ENCODE measurements around the gene ISOC1. TPM values are rescaled to one million over a fixed set of nuclear protein-coding genes. Genes with fewer than 3 reads are reported as not detected.

ISOC1 gene
- total RNA-seq, 1 donor from 2014 or later, result 26.6 TPM

DNA sequence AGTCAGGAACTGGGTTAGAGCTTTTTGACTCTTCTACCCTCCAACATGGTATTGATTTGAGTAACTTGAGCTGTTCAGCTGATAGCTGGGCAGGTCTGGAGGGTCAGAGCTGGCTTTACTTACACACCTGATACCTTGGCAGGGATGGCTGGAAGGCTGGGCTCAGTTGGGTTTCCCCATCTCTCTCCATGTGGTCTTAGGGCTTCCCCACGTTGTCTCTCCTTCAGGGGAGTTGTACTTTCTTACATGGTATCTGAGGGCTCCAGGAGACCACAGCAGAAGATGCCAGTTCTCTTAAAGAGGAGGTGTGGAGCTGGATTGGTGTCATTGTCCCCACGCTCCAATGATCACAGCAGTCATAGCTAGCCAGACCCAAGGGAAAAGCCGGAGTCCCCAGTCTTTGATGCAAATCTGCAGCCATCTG, 25.6 kb downstream of the ISOC1 start:
- no peak overlapping the region for H3K4me3 Mint-ChIP-seq (ENCODE audit: low read depth)
- intact Hi-C loops (cut with micrococcal nuclease), result no loop called here
- DNase-seq (ENCODE audit: low spot score), result no peak

DNA sequence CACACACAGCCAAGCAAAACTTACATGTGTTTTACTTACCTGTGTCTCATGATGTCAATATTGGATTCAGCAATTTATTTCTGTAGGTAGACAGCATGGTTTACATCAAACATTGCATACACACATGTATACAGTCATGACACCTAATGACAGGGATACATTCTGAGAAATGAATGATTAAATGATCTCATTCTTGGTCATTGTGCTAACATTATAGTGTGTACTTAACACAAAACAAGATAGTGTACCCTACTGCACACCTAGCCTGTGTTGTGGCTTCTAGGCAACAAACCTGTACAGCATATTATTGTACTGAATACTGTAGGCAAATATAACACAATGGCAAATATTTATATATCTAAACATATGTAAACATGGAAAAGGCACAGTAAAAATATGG, 28.0 kb downstream of the ISOC1 start:
- H3K4me1 Mint-ChIP-seq (ENCODE audit: low read depth), result peaks cover 13% of the 10 kb centered on the region
- no peak overlapping the region for H3K27ac Mint-ChIP-seq

More for the DNA sequence above, 25.6 kb downstream of the ISOC1 start:
- no peak overlapping the region for H3K27ac Mint-ChIP-seq
- H3K27me3 Mint-ChIP-seq (ENCODE audit: low read depth), result no peaks in the 10 kb centered on the region
- H3K36me3 Mint-ChIP-seq (ENCODE audit: low read depth), result no peaks in the 10 kb centered on the region
- peaks cover under 1% of the 10 kb centered on the region for H3K4me1 Mint-ChIP-seq (ENCODE audit: low read depth)
- no peaks in the 10 kb centered on the region for H3K9me3 Mint-ChIP-seq

DNA sequence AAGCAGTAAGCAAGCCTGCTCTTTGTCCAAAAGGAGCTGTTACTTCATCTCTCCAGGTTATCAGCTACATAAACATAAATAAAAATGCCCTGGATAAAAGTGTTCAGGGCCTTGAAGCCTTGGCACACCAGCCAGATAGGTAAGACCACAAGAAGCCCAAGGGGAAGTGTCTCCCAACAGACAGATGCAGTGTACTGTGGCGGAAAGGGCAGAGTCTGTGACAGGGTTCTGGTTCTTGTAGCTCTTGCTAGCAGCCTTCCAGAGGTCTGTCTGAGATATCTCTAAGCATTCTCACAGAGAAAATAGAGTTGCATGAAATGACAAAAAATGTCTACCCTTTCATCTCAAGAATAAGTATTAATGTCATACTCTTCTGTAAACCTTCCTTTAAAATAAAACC, 30.1 kb downstream of the ISOC1 start:
- Mint-ChIP-seq H3K27ac (no peak overlapping the region), H3K4me3 (ENCODE audit: low read depth) (no peak overlapping the region), H3K27me3 (ENCODE audit: low read depth) (no peaks in the 10 kb centered on the region), H3K9me3 (no peaks in the 10 kb centered on the region), H3K4me1 (ENCODE audit: low read depth) (peaks cover 13% of the 10 kb centered on the region), H3K36me3 (ENCODE audit: low read depth) (no peaks in the 10 kb centered on the region)
- no peak for DNase-seq (ENCODE audit: low spot score)
- intact Hi-C loops (cut with micrococcal nuclease), result loop anchor here (5.0 kb wide), 1 partner anchor 217 kb away; no protein-coding TSS in a partner anchor

More for the DNA sequence above, 28.0 kb downstream of the ISOC1 start:
- DNase-seq (ENCODE audit: low spot score), result no peak
- H3K27me3 Mint-ChIP-seq (ENCODE audit: low read depth), result no peaks in the 10 kb centered on the region
- no peak overlapping the region for H3K4me3 Mint-ChIP-seq (ENCODE audit: low read depth)
- H3K9me3 Mint-ChIP-seq, result no peaks in the 10 kb centered on the region
- intact Hi-C loops (cut with micrococcal nuclease), result no loop called here
- no peaks in the 10 kb centered on the region for H3K36me3 Mint-ChIP-seq (ENCODE audit: low read depth)

DNA sequence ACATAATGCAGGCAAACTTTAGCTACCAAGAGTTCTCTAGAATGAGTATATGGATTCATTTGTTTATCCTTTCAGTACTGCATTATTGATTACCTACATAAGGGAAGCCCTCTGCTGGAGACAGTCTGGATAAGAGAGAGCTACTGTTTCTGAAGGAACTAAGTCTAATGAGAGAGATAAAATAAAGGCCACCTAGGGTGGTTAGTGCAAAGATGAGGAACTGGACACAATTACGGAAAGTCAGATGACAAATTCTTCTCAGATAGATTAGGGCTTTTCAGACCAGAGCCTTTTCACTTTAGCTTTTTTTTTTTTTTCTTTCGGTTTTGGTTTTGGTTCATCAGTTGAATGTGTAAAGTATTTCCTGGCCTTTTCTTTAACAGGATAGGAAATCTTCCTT, 31.3 kb downstream of the ISOC1 start:
- H3K27me3 Mint-ChIP-seq (ENCODE audit: low read depth), result no peaks in the 10 kb centered on the region
- H3K4me3 Mint-ChIP-seq (ENCODE audit: low read depth), result no peak overlapping the region
- H3K9me3 Mint-ChIP-seq, result no peaks in the 10 kb centered on the region
- no peaks in the 10 kb centered on the region for H3K36me3 Mint-ChIP-seq (ENCODE audit: low read depth)
- peaks cover 13% of the 10 kb centered on the region for H3K4me1 Mint-ChIP-seq (ENCODE audit: low read depth)
- DNase-seq (ENCODE audit: low spot score), result no peak
- intact Hi-C loops (cut with micrococcal nuclease), result loop anchor here (2.0 to 5.0 kb wide), 2 partner anchors 31 to 219 kb away; partner anchors contain the start of gene ISOC1
- peak overlapping the region; percentile 73 for H3K27ac Mint-ChIP-seq

GRCh38 chr5:129133553-129133952, 39.0 kb downstream of the ISOC1 start:
- no peak overlapping the region for H3K27ac Mint-ChIP-seq
- DNase-seq (ENCODE audit: low spot score), result no peak
- H3K27me3 Mint-ChIP-seq (ENCODE audit: low read depth), result peaks cover 2% of the 10 kb centered on the region
- no peaks in the 10 kb centered on the region for H3K4me1 Mint-ChIP-seq (ENCODE audit: low read depth)
- no peaks in the 10 kb centered on the region for H3K9me3 Mint-ChIP-seq
- no peaks in the 10 kb centered on the region for H3K36me3 Mint-ChIP-seq (ENCODE audit: low read depth)
- H3K4me3 Mint-ChIP-seq (ENCODE audit: low read depth), result no peak overlapping the region
- intact Hi-C loops (cut with micrococcal nuclease), result no loop called here

DNA sequence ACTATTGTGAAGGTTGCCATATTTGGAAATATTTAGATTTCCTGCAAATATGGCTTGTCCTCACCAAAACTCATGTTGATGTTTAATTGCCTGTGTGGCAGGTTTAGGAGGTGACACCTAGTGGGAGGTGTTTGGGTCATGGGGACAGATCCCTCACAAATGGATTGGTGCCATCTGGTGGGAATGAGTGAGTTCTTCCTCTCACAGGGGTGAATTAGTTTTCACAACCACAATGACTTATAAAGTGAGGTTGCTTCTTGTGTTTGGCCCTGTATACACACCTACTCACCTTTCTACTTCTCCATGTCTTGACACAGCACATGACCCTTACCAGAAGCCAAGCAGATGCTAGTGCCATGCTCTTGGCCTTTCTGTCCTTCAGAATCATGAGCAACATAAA, 41.1 kb downstream of the ISOC1 start:
- H3K36me3 Mint-ChIP-seq (ENCODE audit: low read depth), result no peaks in the 10 kb centered on the region
- no peak overlapping the region for H3K27ac Mint-ChIP-seq
- no peak for DNase-seq (ENCODE audit: low spot score)

GRCh38 chr5:129137637-129138036, 43.1 kb downstream of the ISOC1 start:
- Mint-ChIP-seq H3K27ac (no peak overlapping the region), H3K4me3 (ENCODE audit: low read depth) (no peak overlapping the region), H3K4me1 (ENCODE audit: low read depth) (no peaks in the 10 kb centered on the region), H3K9me3 (no peaks in the 10 kb centered on the region), H3K27me3 (ENCODE audit: low read depth) (peaks cover 3% of the 10 kb centered on the region), H3K36me3 (ENCODE audit: low read depth) (no peaks in the 10 kb centered on the region)
- intact Hi-C loops (cut with micrococcal nuclease), result no loop called here
- no peak for DNase-seq (ENCODE audit: low spot score)

More for the DNA sequence above, 41.1 kb downstream of the ISOC1 start:
- H3K4me1 Mint-ChIP-seq (ENCODE audit: low read depth), result no peaks in the 10 kb centered on the region
- H3K9me3 Mint-ChIP-seq, result no peaks in the 10 kb centered on the region
- no peak overlapping the region for H3K4me3 Mint-ChIP-seq (ENCODE audit: low read depth)
- intact Hi-C loops (cut with micrococcal nuclease), result no loop called here
- peaks cover 3% of the 10 kb centered on the region for H3K27me3 Mint-ChIP-seq (ENCODE audit: low read depth)

DNA sequence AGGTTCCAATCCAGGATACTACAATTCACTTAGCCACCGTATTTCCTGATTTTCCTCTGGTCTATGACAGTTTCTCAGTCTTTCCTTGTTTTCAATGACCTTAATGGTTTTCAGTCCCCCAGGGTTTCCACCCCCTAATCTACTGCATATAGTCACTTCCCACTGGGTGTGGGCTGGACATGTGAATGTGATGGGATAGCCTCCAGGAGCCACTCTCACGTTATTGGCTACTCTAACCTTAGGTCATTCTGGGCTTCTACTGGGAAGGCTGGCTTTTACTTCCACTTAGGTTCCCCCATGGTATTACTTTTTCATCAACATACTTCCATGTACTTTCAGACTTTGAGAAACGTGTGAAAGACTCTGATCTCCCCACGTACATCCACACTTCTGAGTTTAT, 46.5 kb downstream of the ISOC1 start:
- no peak for DNase-seq (ENCODE audit: low spot score)
- Mint-ChIP-seq H3K27me3 (ENCODE audit: low read depth) (peaks cover 1% of the 10 kb centered on the region), H3K36me3 (ENCODE audit: low read depth) (no peaks in the 10 kb centered on the region), H3K27ac (no peak overlapping the region), H3K4me1 (ENCODE audit: low read depth) (no peaks in the 10 kb centered on the region), H3K4me3 (ENCODE audit: low read depth) (no peak overlapping the region), H3K9me3 (no peaks in the 10 kb centered on the region)
- intact Hi-C loops (cut with micrococcal nuclease), result no loop called here

DNA sequence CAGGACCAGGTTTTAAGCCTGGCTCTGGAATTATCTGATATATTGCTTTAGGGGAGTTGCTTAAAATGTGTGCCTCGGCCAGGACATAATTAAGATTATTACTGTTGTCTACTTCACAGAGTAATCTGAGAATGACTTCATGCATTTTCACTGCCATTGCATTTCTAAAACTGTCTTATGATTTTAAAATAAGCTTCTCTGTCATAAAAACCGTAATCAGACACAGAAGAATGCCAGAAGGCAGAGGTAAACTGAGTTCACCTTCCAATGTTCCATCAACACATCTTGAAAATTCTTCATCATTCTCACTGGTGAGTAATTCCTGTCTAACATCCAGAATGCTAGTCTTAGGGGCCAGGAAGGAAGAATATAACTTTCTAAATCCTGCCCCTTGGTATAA, 47.1 kb downstream of the ISOC1 start:
- Mint-ChIP-seq H3K27ac (no peak overlapping the region), H3K27me3 (ENCODE audit: low read depth) (peaks cover 1% of the 10 kb centered on the region), H3K36me3 (ENCODE audit: low read depth) (no peaks in the 10 kb centered on the region), H3K9me3 (no peaks in the 10 kb centered on the region), H3K4me3 (ENCODE audit: low read depth) (no peak overlapping the region), H3K4me1 (ENCODE audit: low read depth) (no peaks in the 10 kb centered on the region)
- no peak for DNase-seq (ENCODE audit: low spot score)
- intact Hi-C loops (cut with micrococcal nuclease), result no loop called here

DNA sequence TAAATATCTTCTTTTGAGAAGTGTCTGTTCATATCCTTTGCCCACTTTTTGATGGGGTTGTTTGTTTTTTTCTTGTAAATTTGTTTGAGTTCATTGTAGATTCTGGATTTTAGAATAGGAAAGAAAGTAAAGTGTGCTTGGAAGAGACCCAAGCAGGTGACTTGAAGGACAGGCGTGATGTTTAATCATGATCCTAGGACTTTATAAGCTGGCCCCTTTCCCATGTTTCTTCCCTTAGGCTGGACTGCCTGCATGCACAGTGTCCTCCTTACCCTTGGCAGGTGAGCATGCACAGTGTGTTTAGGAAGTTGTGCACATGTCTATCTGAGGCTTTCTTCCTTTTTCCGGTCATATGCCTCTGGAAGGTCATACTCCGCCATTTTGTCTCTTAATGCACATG, 61.3 kb downstream of the ISOC1 start:
- Mint-ChIP-seq H3K27ac (no peak overlapping the region), H3K36me3 (ENCODE audit: low read depth) (no peaks in the 10 kb centered on the region), H3K9me3 (peaks cover 1% of the 10 kb centered on the region), H3K4me1 (ENCODE audit: low read depth) (no peaks in the 10 kb centered on the region), H3K27me3 (ENCODE audit: low read depth) (no peaks in the 10 kb centered on the region), H3K4me3 (ENCODE audit: low read depth) (no peak overlapping the region)
- no peak for DNase-seq (ENCODE audit: low spot score)
- intact Hi-C loops (cut with micrococcal nuclease), result no loop called here

DNA sequence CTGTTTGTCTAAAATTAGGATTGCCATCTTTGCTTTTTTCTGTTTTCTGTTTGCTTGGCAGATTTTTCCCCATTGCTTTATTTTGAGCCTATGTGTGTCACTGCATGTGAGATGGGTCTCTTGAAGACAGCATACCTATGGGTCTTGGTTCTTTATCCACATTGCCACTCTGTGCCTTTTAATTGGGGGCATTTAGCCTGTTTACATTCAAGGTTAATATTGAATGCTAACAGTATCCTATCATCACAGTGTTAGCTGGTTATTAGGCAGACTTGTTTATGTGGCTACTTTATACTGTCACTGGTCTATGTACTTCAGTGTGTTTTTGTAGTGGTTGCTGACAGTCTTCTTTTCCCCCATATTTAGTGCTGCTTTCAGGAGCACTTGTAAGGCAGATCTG, 67.3 kb downstream of the ISOC1 start:
- Mint-ChIP-seq H3K36me3 (ENCODE audit: low read depth) (no peaks in the 10 kb centered on the region), H3K27ac (no peak overlapping the region), H3K4me1 (ENCODE audit: low read depth) (no peaks in the 10 kb centered on the region), H3K4me3 (ENCODE audit: low read depth) (no peak overlapping the region), H3K27me3 (ENCODE audit: low read depth) (no peaks in the 10 kb centered on the region), H3K9me3 (peaks cover 18% of the 10 kb centered on the region)
- intact Hi-C loops (cut with micrococcal nuclease), result no loop called here
- DNase-seq (ENCODE audit: low spot score), result no peak

Other genes starting within 250 kb of the ISOC1 start
- not detected in 2 replicates for gene SLC27A6, start 129.3 kb upstream of the ISOC1 start, total RNA-seq

All from activated T-helper 2 cell treated with anti-CD3 and anti-CD28 coated beads, Interferon-gamma antibody, Interleukin-2, Interleukin-4, amounts not matched to agents 10 μg/mL and 5 μg/mL and 100 μg/mL, durations not matched to agents 14 hours and 24 hours and 36 hours (primary cell).